SK-N-SH (cell line): Measurements from ENCODE around the gene AP1M2. TPM values are rescaled to one million over a fixed set of nuclear protein-coding genes. Genes with fewer than 3 reads are reported as not detected.

Experiments used
- CTCF ChIA-PET: fragments of 300-600, 350-600 bp; formaldehyde crosslinking; extraction: SDS; loops from one replicate; lab custom pipeline; 2021; lab: Yijun Ruan, JAX
- POLR2A ChIA-PET: fragments of 350-600 bp; sonication (Branson Sonifier 250); formaldehyde crosslinking; extraction: SDS; loops from one replicate; lab custom pipeline; 2020; ENCODE audit warnings: antibody characterized with exemption, inconsistent platforms; lab: Yijun Ruan, JAX
- DNase-seq: peaks from one replicate; pipeline ENCODE4 v3.0.0; 2012
- H2AFZ ChIP-seq: fragments of 200-600 bp; sonication (generic); 2 replicates; pipeline ENCODE4 v1.8.1; 2016; ENCODE audit warnings: antibody characterized with exemption, mild to moderate bottlenecking, low read depth
- H3F3A ChIP-seq: fragments of 200-600 bp; sonication (generic); replicated peaks from 2 replicates; pipeline ENCODE3; 2016; ENCODE audit warnings: antibody characterized with exemption, mild to moderate bottlenecking; ENCODE audit not compliant: insufficient read depth
- H3K27ac ChIP-seq, 2 experiments: fragments of 200-500 bp in 1 of 2; fragments of 200-600 bp in 1 of 2; sonication (Bioruptor generic) in 1 of 2; sonication (generic), shearing (Covaris generic) in 1 of 2; 2 replicates each; pipeline versions ENCODE4 v1.5.1 to v1.6.1; 2014 to 2016; ENCODE audit warnings: low read depth in 2 of 2, inconsistent platforms in 1 of 2, low read length in 1 of 2, mild to moderate bottlenecking in 1 of 2, mixed read lengths in 1 of 2
- H3K27me3 ChIP-seq: fragments of 200-600 bp; sonication (generic), shearing (Covaris generic); 2 replicates; pipeline ENCODE4 v1.6.1; 2016; ENCODE audit warnings: mixed run types; ENCODE audit not compliant: insufficient read depth
- H3K36me3 ChIP-seq, 2 experiments: fragments of 200-500 bp in 1 of 2; fragments of 200-600 bp in 1 of 2; sonication (Bioruptor generic) in 1 of 2; sonication (generic) in 1 of 2; replicated peaks in 1 of 2; 2 replicates each; pipeline versions ENCODE3 to v1.5.1; 2014 to 2016; ENCODE audit warnings: low read length in 1 of 2, mild to moderate bottlenecking in 1 of 2; ENCODE audit not compliant: insufficient read depth in 2 of 2, control insufficient read depth in 1 of 2
- H3K4me1 ChIP-seq, 2 experiments: fragments of 200-500 bp in 1 of 2; fragments of 200-600 bp in 1 of 2; sonication (Bioruptor generic) in 1 of 2; sonication (generic), shearing (Covaris generic) in 1 of 2; 2 replicates each; pipeline versions ENCODE4 v1.5.1 to v1.6.1; 2014 to 2016; ENCODE audit warnings: low read depth in 1 of 2, low read length in 1 of 2, mixed run types in 1 of 2; ENCODE audit not compliant: insufficient read depth in 2 of 2, control insufficient read depth in 1 of 2
- H3K4me2 ChIP-seq: fragments of 200-600 bp; sonication (generic), shearing (Covaris generic); 2 replicates; pipeline ENCODE4 v1.6.1; 2017; ENCODE audit warnings: mixed run types
- H3K4me3 ChIP-seq, 2 experiments: fragments of 200-500 bp in 1 of 2; fragments of 200-600 bp in 1 of 2; sonication (Bioruptor generic) in 1 of 2; sonication (generic), shearing (Covaris generic) in 1 of 2; 2 replicates each; pipeline versions ENCODE4 v1.5.1 to v1.8.1; 2014 to 2016; ENCODE audit warnings: low read depth in 2 of 2, inconsistent platforms in 1 of 2, low read length in 1 of 2, mild to moderate bottlenecking in 1 of 2, mixed read lengths in 1 of 2, moderate library complexity in 1 of 2
- H3K79me2 ChIP-seq: fragments of 200-600 bp; sonication (generic); 2 replicates; pipeline ENCODE4 v1.8.1; 2017; ENCODE audit warnings: mild to moderate bottlenecking; ENCODE audit not compliant: insufficient read depth
- H3K9ac ChIP-seq: fragments of 200-600 bp; sonication (generic); 2 replicates; pipeline ENCODE4 v1.6.1; 2017; ENCODE audit warnings: mixed run types
- H3K9me2 ChIP-seq: fragments of 200-600 bp; sonication (generic); 2 replicates; pipeline ENCODE4 v1.6.1; 2017; ENCODE audit warnings: mixed run types
- H3K9me3 ChIP-seq: fragments of 200-600 bp; sonication (generic); 2 replicates; pipeline ENCODE4 v1.6.1; 2017; ENCODE audit warnings: mixed run types, mild to moderate bottlenecking, moderate library complexity
- H4K20me1 ChIP-seq: fragments of 200-600 bp; sonication (generic); 2 replicates; pipeline ENCODE4 v1.6.1; 2017; ENCODE audit warnings: mild to moderate bottlenecking, mixed run types; ENCODE audit not compliant: insufficient read depth
- CHD2 ChIP-seq: fragments of 150-350 bp; IDR thresholded peaks from 2 replicates; pipeline ENCODE4 v1.6.1; 2018; ENCODE audit warnings: low read length; ENCODE audit not compliant: partially characterized antibody
- ELF1 ChIP-seq: IDR thresholded peaks from 2 replicates; pipeline ENCODE4 v1.4.0; 2012
- EP300 ChIP-seq, 2 experiments: IDR thresholded peaks; 2 replicates each; pipeline versions ENCODE4 v1.4.0 to v1.6.1; 2012; ENCODE audit warnings: borderline replicate concordance in 1 of 2, low read depth in 1 of 2, low read length in 1 of 2
- EZH2phosphoT487 ChIP-seq: fragments of 200-600 bp; sonication (generic); IDR thresholded peaks from 2 replicates; pipeline ENCODE4 v1.6.1; 2017; ENCODE audit warnings: low read depth, mixed run types, mild to moderate bottlenecking, antibody characterized with exemption, moderate library complexity, borderline replicate concordance
- FOXJ3 ChIP-seq: sonication (generic); formaldehyde crosslinking; IDR thresholded peaks from 2 replicates; pipeline ENCODE4 v1.5.1; 2020; ENCODE audit warnings: mild to moderate bottlenecking, missing genetic modification reagents
- FOXM1 ChIP-seq: IDR thresholded peaks from 2 replicates; pipeline ENCODE4 v1.4.0; 2012; ENCODE audit warnings: low read depth, mild to moderate bottlenecking
- GABPA ChIP-seq: IDR thresholded peaks from 2 replicates; pipeline ENCODE4 v1.4.0; 2012; ENCODE audit warnings: low read depth, mild to moderate bottlenecking
- JUND ChIP-seq: IDR thresholded peaks from 2 replicates; pipeline ENCODE4 v1.4.0; 2012
- MEF2A ChIP-seq: IDR thresholded peaks from 2 replicates; pipeline ENCODE4 v1.4.0; 2012; ENCODE audit warnings: low read depth, borderline replicate concordance
- NRF1 ChIP-seq: IDR thresholded peaks from 2 replicates; pipeline ENCODE4 v1.6.1; 2012; ENCODE audit warnings: low read depth, mild to moderate bottlenecking, low read length
- POLR2AphosphoS5 ChIP-seq: IDR thresholded peaks from 2 replicates; pipeline ENCODE4 v1.6.1; 2012; ENCODE audit warnings: low read depth, low read length
- RAD21 ChIP-seq: IDR thresholded peaks from 2 replicates; pipeline ENCODE4 v1.6.1; 2012; ENCODE audit warnings: mild to moderate bottlenecking, low read length
- RFX5 ChIP-seq: IDR thresholded peaks from 2 replicates; pipeline ENCODE4 v1.6.1; 2012; ENCODE audit warnings: mild to moderate bottlenecking, improper control_type of control experiment, low read length
- SIN3A ChIP-seq: IDR thresholded peaks from 2 replicates; pipeline ENCODE4 v1.6.1; 2012; ENCODE audit warnings: low read depth, mild to moderate bottlenecking, low read length, moderate library complexity, borderline replicate concordance
- SMC3 ChIP-seq: IDR thresholded peaks from 2 replicates; pipeline ENCODE4 v1.6.1; 2012; ENCODE audit warnings: low read depth, low read length, improper control_type of control experiment
- TAF1 ChIP-seq: IDR thresholded peaks from 2 replicates; pipeline ENCODE4 v1.6.1; 2012; ENCODE audit warnings: low read depth, mild to moderate bottlenecking, low read length, moderate library complexity, borderline replicate concordance
- WGBS: methylation state at CpG from one replicate; pipeline ENCODE4 v1.1.6; 2017; ENCODE audit warnings: low lambda C conversion rate; 5-methylcytosine and 5-hydroxymethylcytosine counted together
- polyA plus RNA-seq, 3 experiments: library from polyadenylated mRNA; depleted of rRNA; stranded (reverse); fragments of >200 nt; gene quantifications; 2 replicates each; pipeline ENCODE4 v1.2.3, GENCODE V29; 2012
- TF ChIP-seq, protein P1 (sequence below): IDR thresholded peaks from 2 replicates; pipeline ENCODE4 v1.6.1; 2012; ENCODE audit warnings: mild to moderate bottlenecking, low read depth, low read length, moderate library complexity
- TF ChIP-seq, protein P2 (sequence below): fragments of 150-350 bp; IDR thresholded peaks from 2 replicates; pipeline ENCODE4 v1.6.1; 2016; ENCODE audit warnings: mild to moderate bottlenecking, low read depth, low read length
- TF ChIP-seq, protein P3 (sequence below): IDR thresholded peaks from 2 replicates; pipeline ENCODE4 v1.4.0; 2012; ENCODE audit warnings: low read depth
- TF ChIP-seq, protein P4 (sequence below): fragments of 150-350 bp; IDR thresholded peaks from 2 replicates; pipeline ENCODE4 v1.6.1; 2017; ENCODE audit warnings: antibody characterized with exemption, low read length, low read depth, borderline replicate concordance

AP1M2 gene
- polyA plus RNA-seq, 1 of the 3 experiments (the other 2 are of a cell fraction), result 0.30 TPM

DNA sequence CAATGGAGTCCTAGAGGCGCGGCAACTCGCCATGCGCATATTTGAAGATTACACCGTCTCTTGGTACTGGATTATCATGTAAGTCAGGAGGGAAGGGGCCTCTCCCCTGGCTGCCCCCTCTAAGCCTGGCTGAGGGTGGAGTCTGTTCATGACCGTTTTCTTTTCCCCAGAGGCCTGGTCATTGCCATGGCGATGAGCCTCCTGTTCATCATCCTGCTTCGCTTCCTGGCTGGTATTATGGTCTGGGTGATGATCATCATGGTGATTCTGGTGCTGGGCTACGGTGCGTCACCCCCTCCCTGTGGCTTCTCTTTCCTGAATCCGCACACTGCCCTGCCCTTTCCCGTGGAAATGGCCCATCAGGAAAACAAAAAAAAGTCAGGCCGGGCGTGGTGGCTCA is 44.8 kb upstream of the AP1M2 start:
- peaks cover 31 to 36% of the 10 kb centered on the region in 2 experiments for H3K36me3 ChIP-seq
- 96% methylated on average over 11 of the region's 14 CpGs for WGBS
- no peaks in the 10 kb centered on the region for H3K4me1 ChIP-seq
- ChIA-PET POLR2A (no interaction called here), CTCF (no interaction called here)
- H3K27me3 ChIP-seq, result no peaks in the 10 kb centered on the region
- no peak overlapping the region for H3K9ac ChIP-seq
- H3K9me2 ChIP-seq, result no peaks in the 10 kb centered on the region
- H3K27ac ChIP-seq, result no peak overlapping the region
- no peaks in the 10 kb centered on the region for H3K9me3 ChIP-seq
- no peaks in the 10 kb centered on the region for H4K20me1 ChIP-seq
- H3K4me3 ChIP-seq, result no peak overlapping the region
- no peak overlapping the region for H2AFZ ChIP-seq
- peak; percentile 12 for DNase-seq
- H3F3A ChIP-seq, result no peaks in the 10 kb centered on the region
- no peak overlapping the region for H3K4me2 ChIP-seq
- TF ChIP-seq NRF1, result no peak
- TF ChIP-seq EZH2phosphoT487, result no peak
- no peak for TF ChIP-seq MEF2A
- no peak for TF ChIP-seq CHD2
- no peak for TF ChIP-seq JUND
- TF ChIP-seq, protein P1, sequence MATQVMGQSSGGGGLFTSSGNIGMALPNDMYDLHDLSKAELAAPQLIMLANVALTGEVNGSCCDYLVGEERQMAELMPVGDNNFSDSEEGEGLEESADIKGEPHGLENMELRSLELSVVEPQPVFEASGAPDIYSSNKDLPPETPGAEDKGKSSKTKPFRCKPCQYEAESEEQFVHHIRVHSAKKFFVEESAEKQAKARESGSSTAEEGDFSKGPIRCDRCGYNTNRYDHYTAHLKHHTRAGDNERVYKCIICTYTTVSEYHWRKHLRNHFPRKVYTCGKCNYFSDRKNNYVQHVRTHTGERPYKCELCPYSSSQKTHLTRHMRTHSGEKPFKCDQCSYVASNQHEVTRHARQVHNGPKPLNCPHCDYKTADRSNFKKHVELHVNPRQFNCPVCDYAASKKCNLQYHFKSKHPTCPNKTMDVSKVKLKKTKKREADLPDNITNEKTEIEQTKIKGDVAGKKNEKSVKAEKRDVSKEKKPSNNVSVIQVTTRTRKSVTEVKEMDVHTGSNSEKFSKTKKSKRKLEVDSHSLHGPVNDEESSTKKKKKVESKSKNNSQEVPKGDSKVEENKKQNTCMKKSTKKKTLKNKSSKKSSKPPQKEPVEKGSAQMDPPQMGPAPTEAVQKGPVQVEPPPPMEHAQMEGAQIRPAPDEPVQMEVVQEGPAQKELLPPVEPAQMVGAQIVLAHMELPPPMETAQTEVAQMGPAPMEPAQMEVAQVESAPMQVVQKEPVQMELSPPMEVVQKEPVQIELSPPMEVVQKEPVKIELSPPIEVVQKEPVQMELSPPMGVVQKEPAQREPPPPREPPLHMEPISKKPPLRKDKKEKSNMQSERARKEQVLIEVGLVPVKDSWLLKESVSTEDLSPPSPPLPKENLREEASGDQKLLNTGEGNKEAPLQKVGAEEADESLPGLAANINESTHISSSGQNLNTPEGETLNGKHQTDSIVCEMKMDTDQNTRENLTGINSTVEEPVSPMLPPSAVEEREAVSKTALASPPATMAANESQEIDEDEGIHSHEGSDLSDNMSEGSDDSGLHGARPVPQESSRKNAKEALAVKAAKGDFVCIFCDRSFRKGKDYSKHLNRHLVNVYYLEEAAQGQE, result no peak
- no peak for TF ChIP-seq ELF1
- no peak for TF ChIP-seq FOXM1
- TF ChIP-seq, protein P2, sequence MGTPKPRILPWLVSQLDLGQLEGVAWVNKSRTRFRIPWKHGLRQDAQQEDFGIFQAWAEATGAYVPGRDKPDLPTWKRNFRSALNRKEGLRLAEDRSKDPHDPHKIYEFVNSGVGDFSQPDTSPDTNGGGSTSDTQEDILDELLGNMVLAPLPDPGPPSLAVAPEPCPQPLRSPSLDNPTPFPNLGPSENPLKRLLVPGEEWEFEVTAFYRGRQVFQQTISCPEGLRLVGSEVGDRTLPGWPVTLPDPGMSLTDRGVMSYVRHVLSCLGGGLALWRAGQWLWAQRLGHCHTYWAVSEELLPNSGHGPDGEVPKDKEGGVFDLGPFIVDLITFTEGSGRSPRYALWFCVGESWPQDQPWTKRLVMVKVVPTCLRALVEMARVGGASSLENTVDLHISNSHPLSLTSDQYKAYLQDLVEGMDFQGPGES, result no peak
- TF ChIP-seq SIN3A, result no peak
- no peak for TF ChIP-seq EP300 (IDR thresholded peaks at IDR 0.05; ENCODE audit: borderline replicate concordance in 1 of 2, low read depth in 1 of 2, low read length in 1 of 2)
- no peak for TF ChIP-seq TAF1
- no peak for TF ChIP-seq FOXJ3 (CRISPR knock-in tag)
- TF ChIP-seq, protein P3, sequence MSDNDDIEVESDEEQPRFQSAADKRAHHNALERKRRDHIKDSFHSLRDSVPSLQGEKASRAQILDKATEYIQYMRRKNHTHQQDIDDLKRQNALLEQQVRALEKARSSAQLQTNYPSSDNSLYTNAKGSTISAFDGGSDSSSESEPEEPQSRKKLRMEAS, result no peak
- no peak for TF ChIP-seq RFX5
- TF ChIP-seq SMC3, result no peak
- TF ChIP-seq GABPA, result no peak
- TF ChIP-seq, protein P4, sequence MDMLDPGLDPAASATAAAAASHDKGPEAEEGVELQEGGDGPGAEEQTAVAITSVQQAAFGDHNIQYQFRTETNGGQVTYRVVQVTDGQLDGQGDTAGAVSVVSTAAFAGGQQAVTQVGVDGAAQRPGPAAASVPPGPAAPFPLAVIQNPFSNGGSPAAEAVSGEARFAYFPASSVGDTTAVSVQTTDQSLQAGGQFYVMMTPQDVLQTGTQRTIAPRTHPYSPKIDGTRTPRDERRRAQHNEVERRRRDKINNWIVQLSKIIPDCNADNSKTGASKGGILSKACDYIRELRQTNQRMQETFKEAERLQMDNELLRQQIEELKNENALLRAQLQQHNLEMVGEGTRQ, result no peak
- TF ChIP-seq POLR2AphosphoS5, result no peak
- TF ChIP-seq RAD21, result no peak
- H3K79me2 ChIP-seq, result peaks cover 13% of the 10 kb centered on the region
